Stimulated activated CD4-positive, alpha-beta T cell treated with anti-CD3 and anti-CD28 coated beads, Interleukin-4, amount 100 ng/mL, for 24 hours (primary cell): ENCODE data around the gene OR52E6.

ENCODE experiments used
- DNase-seq: peaks from one replicate; pipeline ENCODE4 v3.0.0-alpha.2; 2020

OR52E6 gene

GRCh38 chr11:5791165-5791564 is 50.5 kb downstream of the OR52E6 start, which contains the start of gene OR52N1:
OR52N1 (minus strand) TSS chr11:5791265; CDS start chr11:5788816, 2,449 bp downstream.
- DNase-seq = no peak
